ENCODE data around the gene RELL1.
"Not testable (repeated sequence)": the region's sequence is repeated elsewhere in the genome, so short reads cannot be mapped to it uniquely, and the experiment has no call there.

The RELL1 gene

GRCh38 chr4:37685161-37685822, 884 bp downstream of the RELL1 start:
- peak overlapping the region; percentile 90 for H3K27ac Mint-ChIP-seq
- peaks cover 31% of the 10 kb centered on the region for H3K36me3 Mint-ChIP-seq (ENCODE audit: low read depth)
- peaks cover 40% of the 10 kb centered on the region for H3K4me1 Mint-ChIP-seq (ENCODE audit: low read depth)
- H3K4me3 Mint-ChIP-seq: peak overlapping the region; percentile 86
- no peaks in the 10 kb centered on the region for H3K9me3 Mint-ChIP-seq
- intact Hi-C loops (cut with micrococcal nuclease): loop anchor here (5.0 to 10.0 kb wide), 2 partner anchors 80 to 292 kb away; no protein-coding TSS in a partner anchor
- H3K27me3 Mint-ChIP-seq: no peaks in the 10 kb centered on the region

- no peaks in the 10 kb centered on the region for H3K27me3 Mint-ChIP-seq
- intact Hi-C loops (cut with micrococcal nuclease): loop anchor here (10.0 kb wide), 1 partner anchor 79 kb away; no protein-coding TSS in a partner anchor
- peak overlapping the region; percentile 90 for H3K27ac Mint-ChIP-seq
- peaks cover 32% of the 10 kb centered on the region for H3K4me1 Mint-ChIP-seq (ENCODE audit: low read depth)
- H3K9me3 Mint-ChIP-seq: no peaks in the 10 kb centered on the region
- H3K36me3 Mint-ChIP-seq (ENCODE audit: low read depth): peaks cover 34% of the 10 kb centered on the region
- H3K4me3 Mint-ChIP-seq: peak overlapping the region; percentile 86
Measured at GRCh38 chr4:37684154-37684553, 2.0 kb downstream of the RELL1 start.

DNA sequence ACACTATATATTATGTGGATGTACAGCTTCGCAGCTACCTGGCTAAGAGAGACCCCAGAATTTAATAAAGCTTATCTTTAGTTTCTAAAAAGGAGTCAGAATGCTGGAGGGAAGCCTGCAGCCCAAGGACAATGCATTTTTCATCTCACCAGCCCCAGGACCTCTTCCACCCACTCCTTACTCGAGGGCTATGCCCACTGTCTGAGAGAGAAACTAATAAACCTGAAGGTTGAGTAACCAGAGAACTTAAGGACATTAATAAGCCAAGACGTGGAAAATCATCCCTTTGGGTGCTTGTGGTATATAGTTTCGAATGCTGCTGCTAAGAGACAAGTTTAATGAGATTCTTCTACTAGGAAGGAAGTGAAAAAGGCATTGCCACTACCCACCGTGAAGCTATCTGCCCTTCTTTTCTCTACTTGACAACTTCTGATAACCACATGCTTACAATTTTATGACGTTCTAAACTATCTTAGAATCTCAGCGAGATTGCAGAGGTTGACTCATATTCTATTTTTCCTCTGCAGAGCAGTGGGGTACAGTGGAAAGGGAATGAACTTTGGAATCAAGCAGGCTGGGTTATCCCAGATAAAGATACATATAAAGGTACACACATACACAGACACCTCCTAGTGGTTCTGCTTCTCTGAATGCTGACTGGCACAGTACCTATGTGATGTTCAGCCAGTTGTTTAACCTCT, 3.3 kb downstream of the RELL1 start:
- Mint-ChIP-seq H3K27me3 (no peaks in the 10 kb centered on the region), H3K27ac (peak overlapping the region; percentile 17), H3K9me3 (no peaks in the 10 kb centered on the region), H3K36me3 (ENCODE audit: low read depth) (peaks cover 46% of the 10 kb centered on the region), H3K4me1 (ENCODE audit: low read depth) (peaks cover 43% of the 10 kb centered on the region), H3K4me3 (peak overlapping the region; percentile 20)
- intact Hi-C loops (cut with micrococcal nuclease): loop anchor here (10.0 kb wide), 1 partner anchor 78 kb away; no protein-coding TSS in a partner anchor

DNA sequence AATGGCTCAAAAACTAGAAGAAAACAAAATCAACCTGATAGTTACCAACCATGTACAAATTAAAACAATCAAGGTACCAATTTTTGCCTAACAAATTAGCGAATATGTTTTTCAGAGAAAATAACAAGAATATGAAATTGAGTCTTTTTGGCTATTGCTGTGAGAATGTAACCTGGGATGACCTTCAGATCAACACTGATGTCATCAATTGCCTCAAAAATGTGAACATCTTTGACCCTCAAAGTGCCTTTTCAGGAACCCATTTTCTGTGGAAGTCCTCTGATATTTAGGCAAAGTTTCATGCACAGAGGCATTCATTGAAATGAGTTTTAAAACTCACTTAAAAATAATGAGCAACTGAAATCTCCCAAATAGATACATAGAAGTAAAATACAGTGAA, 6.1 kb downstream of the RELL1 start:
- Mint-ChIP-seq H3K27me3 (no peaks in the 10 kb centered on the region), H3K36me3 (ENCODE audit: low read depth) (peaks cover 53% of the 10 kb centered on the region), H3K9me3 (no peaks in the 10 kb centered on the region), H3K4me1 (ENCODE audit: low read depth) (peaks cover 55% of the 10 kb centered on the region), H3K4me3 (no peak overlapping the region), H3K27ac (no peak overlapping the region)
- intact Hi-C loops (cut with micrococcal nuclease): loop anchor here (10.0 kb wide), 1 partner anchor 75 kb away; no protein-coding TSS in a partner anchor

- no peak overlapping the region for H3K4me3 Mint-ChIP-seq
- intact Hi-C loops (cut with micrococcal nuclease): no loop called here
- H3K27ac Mint-ChIP-seq: no peak overlapping the region
- H3K36me3 Mint-ChIP-seq (ENCODE audit: low read depth): peaks cover 47% of the 10 kb centered on the region
- H3K27me3 Mint-ChIP-seq: no peaks in the 10 kb centered on the region
- H3K9me3 Mint-ChIP-seq: no peaks in the 10 kb centered on the region
- H3K4me1 Mint-ChIP-seq (ENCODE audit: low read depth): peaks cover 55% of the 10 kb centered on the region
Measured at GRCh38 chr4:37679301-37679700, 6.9 kb downstream of the RELL1 start.

- Mint-ChIP-seq H3K4me1 (ENCODE audit: low read depth) (peaks cover 58% of the 10 kb centered on the region), H3K9me3 (no peaks in the 10 kb centered on the region), H3K27me3 (no peaks in the 10 kb centered on the region), H3K4me3 (no peak overlapping the region), H3K27ac (no peak overlapping the region), H3K36me3 (ENCODE audit: low read depth) (peaks cover 44% of the 10 kb centered on the region)
- intact Hi-C loops (cut with micrococcal nuclease): no loop called here
Measured at GRCh38 chr4:37678624-37679023, 7.6 kb downstream of the RELL1 start.

DNA sequence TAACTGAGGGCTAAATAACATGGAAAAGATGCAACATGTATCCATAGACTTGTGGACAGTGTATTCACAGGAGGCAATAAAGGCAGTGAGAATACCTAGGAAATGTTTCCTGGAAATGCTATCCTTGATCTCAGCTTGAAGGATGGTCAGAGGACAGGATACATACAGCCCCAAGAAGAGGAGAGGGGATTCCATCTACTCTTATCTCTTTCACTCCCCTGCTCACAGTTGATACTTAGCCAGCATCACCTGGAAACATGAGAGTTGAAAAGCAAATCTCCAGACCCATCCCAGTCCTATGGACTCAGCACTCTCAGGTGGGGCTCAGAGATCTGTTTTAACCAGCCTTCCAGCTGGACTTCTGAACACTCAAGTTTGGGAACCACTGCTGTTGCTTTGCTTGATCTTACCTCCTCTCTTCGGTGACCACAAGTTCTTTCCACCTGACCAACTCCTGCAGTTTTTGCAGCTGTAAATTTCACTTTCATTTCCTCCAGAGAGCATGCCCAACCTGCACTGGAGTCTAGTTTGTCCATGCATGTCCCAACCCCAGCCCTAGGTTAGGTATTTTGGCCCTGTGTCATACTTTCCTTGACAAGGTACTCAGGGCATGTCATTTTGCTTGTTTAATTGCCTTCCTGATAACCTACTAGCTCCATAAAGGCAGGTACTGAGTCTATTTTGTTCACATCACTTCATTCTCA, 10.4 kb downstream of the RELL1 start:
- H3K4me3 Mint-ChIP-seq: no peak overlapping the region
- no peaks in the 10 kb centered on the region for H3K27me3 Mint-ChIP-seq
- peaks cover 42% of the 10 kb centered on the region for H3K36me3 Mint-ChIP-seq (ENCODE audit: low read depth)
- no peaks in the 10 kb centered on the region for H3K9me3 Mint-ChIP-seq
- H3K4me1 Mint-ChIP-seq (ENCODE audit: low read depth): peaks cover 63% of the 10 kb centered on the region
- peak overlapping the region; percentile 52 for H3K27ac Mint-ChIP-seq
- intact Hi-C loops (cut with micrococcal nuclease): no loop called here

DNA sequence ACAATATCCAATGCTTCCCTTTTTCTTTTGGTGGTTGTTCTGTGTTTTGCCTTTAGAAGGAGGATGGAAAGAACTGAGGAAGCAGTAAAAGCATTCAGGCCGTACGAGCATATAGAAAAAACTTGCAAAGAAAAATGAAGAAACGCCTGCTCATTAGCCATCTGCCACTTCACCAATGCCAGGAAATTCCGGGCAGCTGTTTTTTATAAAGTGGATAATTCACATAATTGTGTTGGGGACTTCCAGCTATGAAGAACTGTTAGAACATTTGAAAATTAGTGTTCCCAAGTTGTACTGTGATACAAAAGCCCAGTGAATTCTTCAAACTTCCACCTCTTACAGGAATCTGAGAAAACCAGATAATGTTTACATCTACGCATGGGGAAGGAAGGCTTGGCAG, 11.7 kb downstream of the RELL1 start:
- peak overlapping the region; percentile 69 for H3K27ac Mint-ChIP-seq

GRCh38 chr4:37673538-37674192, 12.5 kb downstream of the RELL1 start:
- no peaks in the 10 kb centered on the region for H3K9me3 Mint-ChIP-seq
- peak overlapping the region; percentile 5 for H3K4me3 Mint-ChIP-seq
- H3K27me3 Mint-ChIP-seq: no peaks in the 10 kb centered on the region
- peaks cover 60% of the 10 kb centered on the region for H3K4me1 Mint-ChIP-seq (ENCODE audit: low read depth)
- H3K36me3 Mint-ChIP-seq (ENCODE audit: low read depth): peaks cover 30% of the 10 kb centered on the region
- intact Hi-C loops (cut with micrococcal nuclease): no loop called here
- peak overlapping the region; percentile 69 for H3K27ac Mint-ChIP-seq

More for the DNA sequence above, 11.7 kb downstream of the RELL1 start:
- Mint-ChIP-seq H3K4me3 (no peak overlapping the region), H3K36me3 (ENCODE audit: low read depth) (peaks cover 34% of the 10 kb centered on the region), H3K4me1 (ENCODE audit: low read depth) (peaks cover 63% of the 10 kb centered on the region), H3K27me3 (no peaks in the 10 kb centered on the region), H3K9me3 (no peaks in the 10 kb centered on the region)
- intact Hi-C loops (cut with micrococcal nuclease): no loop called here

- H3K27me3 Mint-ChIP-seq: no peaks in the 10 kb centered on the region
- no peak overlapping the region for H3K27ac Mint-ChIP-seq
- H3K4me1 Mint-ChIP-seq (ENCODE audit: low read depth): peaks cover 56% of the 10 kb centered on the region
- no peaks in the 10 kb centered on the region for H3K9me3 Mint-ChIP-seq
- H3K4me3 Mint-ChIP-seq: no peak overlapping the region
- peaks cover 18% of the 10 kb centered on the region for H3K36me3 Mint-ChIP-seq (ENCODE audit: low read depth)
- intact Hi-C loops (cut with micrococcal nuclease): no loop called here
Measured at GRCh38 chr4:37671072-37671471, 15.1 kb downstream of the RELL1 start.

- H3K36me3 Mint-ChIP-seq (ENCODE audit: low read depth): peaks cover 15% of the 10 kb centered on the region
- intact Hi-C loops (cut with micrococcal nuclease): no loop called here
- peaks cover 56% of the 10 kb centered on the region for H3K4me1 Mint-ChIP-seq (ENCODE audit: low read depth)
- H3K9me3 Mint-ChIP-seq: no peaks in the 10 kb centered on the region
- H3K27ac Mint-ChIP-seq: no peak overlapping the region
- no peak overlapping the region for H3K4me3 Mint-ChIP-seq
- H3K27me3 Mint-ChIP-seq: no peaks in the 10 kb centered on the region
Measured at GRCh38 chr4:37670249-37670648, 15.9 kb downstream of the RELL1 start.

- H3K27ac Mint-ChIP-seq; H3K4me3 Mint-ChIP-seq; H3K9me3 Mint-ChIP-seq; intact Hi-C loops (cut with micrococcal nuclease); H3K27me3 Mint-ChIP-seq: not testable (repeated sequence)
- H3K4me1 Mint-ChIP-seq (ENCODE audit: low read depth): peaks cover 47% of the 10 kb centered on the region
- H3K36me3 Mint-ChIP-seq (ENCODE audit: low read depth): peaks cover 11% of the 10 kb centered on the region
Measured at GRCh38 chr4:37669124-37669523, 17.1 kb downstream of the RELL1 start.

- no peaks in the 10 kb centered on the region for H3K9me3 Mint-ChIP-seq
- H3K4me3 Mint-ChIP-seq: no peak overlapping the region
- H3K36me3 Mint-ChIP-seq (ENCODE audit: low read depth): peaks cover 11% of the 10 kb centered on the region
- H3K27ac Mint-ChIP-seq: peak overlapping the region; percentile 81
- H3K27me3 Mint-ChIP-seq: no peaks in the 10 kb centered on the region
- H3K4me1 Mint-ChIP-seq (ENCODE audit: low read depth): peaks cover 46% of the 10 kb centered on the region
- intact Hi-C loops (cut with micrococcal nuclease): no loop called here
Measured at GRCh38 chr4:37667197-37668100, 18.7 kb downstream of the RELL1 start.

All from dendritic cell treated with granulocyte-macrophage colony-stimulating factor and Interleukin-4, amounts not matched to agents 40 ng/mL and 50 ng/mL, for 4 days (primary cell).